ENCODE results near the gene UBE2F.

UBE2F gene

DNA sequence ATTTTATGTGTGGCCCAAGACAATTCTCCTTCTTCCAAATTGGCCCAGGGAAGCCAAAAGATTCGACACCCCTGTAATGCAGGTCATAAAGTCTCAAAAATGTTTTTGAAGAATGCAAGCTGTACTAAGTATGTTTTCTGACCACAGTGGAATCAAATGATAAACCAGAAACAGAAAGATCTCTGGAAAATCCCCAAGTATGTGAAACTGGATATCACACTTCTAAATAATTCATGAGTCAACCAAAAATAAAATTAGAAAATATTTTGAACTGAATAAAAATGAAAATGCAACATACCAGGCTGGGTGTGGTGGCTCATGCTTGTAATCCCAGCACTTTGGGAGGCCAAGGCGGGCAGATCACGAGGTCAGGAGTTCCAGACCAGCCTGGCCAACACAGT lies 34.1 kb upstream of the UBE2F start:
- no peak overlapping the region for H2AFZ ChIP-seq (ENCODE audit: low read depth, low read length)
- H3K27me3 ChIP-seq (ENCODE audit: low read depth, low read length), result no peaks in the 10 kb centered on the region
- H3K9me3 ChIP-seq (ENCODE audit: insufficient read depth, low read length), result peaks cover 4% of the 10 kb centered on the region; the same call in 1 of the 2 replicates
- TF ChIP-seq, protein P1, sequence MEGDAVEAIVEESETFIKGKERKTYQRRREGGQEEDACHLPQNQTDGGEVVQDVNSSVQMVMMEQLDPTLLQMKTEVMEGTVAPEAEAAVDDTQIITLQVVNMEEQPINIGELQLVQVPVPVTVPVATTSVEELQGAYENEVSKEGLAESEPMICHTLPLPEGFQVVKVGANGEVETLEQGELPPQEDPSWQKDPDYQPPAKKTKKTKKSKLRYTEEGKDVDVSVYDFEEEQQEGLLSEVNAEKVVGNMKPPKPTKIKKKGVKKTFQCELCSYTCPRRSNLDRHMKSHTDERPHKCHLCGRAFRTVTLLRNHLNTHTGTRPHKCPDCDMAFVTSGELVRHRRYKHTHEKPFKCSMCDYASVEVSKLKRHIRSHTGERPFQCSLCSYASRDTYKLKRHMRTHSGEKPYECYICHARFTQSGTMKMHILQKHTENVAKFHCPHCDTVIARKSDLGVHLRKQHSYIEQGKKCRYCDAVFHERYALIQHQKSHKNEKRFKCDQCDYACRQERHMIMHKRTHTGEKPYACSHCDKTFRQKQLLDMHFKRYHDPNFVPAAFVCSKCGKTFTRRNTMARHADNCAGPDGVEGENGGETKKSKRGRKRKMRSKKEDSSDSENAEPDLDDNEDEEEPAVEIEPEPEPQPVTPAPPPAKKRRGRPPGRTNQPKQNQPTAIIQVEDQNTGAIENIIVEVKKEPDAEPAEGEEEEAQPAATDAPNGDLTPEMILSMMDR (IDR thresholded peaks at IDR 0.05; ENCODE audit: low read depth, low read length), result no peak
- TF ChIP-seq EZH2phosphoT487 (IDR thresholded peaks at IDR 0.05; ENCODE audit: low read depth), result no peak
- H4K20me1 ChIP-seq (ENCODE audit: insufficient read depth, low read length), result no peaks in the 10 kb centered on the region
- no peak overlapping the region for H3K27ac ChIP-seq (ENCODE audit: low read length)
- peaks cover 21% of the 10 kb centered on the region for H3K4me1 ChIP-seq (ENCODE audit: low read length)
- no peaks in the 10 kb centered on the region for H3K36me3 ChIP-seq (replicated peaks; ENCODE audit: low read depth, low read length)
- no peak overlapping the region for H3K4me3 ChIP-seq (ENCODE audit: low read length)
- no peak overlapping the region for H3K9ac ChIP-seq (ENCODE audit: low read length)
- no peaks in the 10 kb centered on the region for H3K79me2 ChIP-seq (ENCODE audit: low read length)
- 0 out of 2 replicates have a peak overlapping the region, but pooled peaks have one; percentile 2 for H3K4me2 ChIP-seq (ENCODE audit: low read length)

DNA sequence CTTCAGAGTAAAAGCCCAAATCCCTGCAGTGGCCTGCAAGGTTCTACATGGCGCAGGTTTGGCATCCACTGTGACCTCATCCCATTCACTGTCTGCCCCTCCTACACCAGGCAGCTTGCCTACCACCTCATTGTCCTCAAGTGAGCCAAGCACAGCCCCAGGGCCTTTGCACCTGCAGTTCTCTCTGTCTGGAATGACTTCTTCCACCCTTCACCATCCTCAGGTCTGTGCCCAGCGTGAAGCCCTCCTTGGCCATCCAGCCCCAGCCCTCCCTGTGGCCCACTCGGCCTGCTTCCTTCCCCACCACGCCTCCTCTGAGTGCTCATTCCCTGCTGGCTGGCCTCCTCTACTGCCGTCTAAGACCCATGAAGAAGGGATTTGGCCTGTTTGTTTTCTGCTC lies 32.6 kb upstream of the UBE2F start:
- Histone ChIP-seq H3K4me1 (ENCODE audit: low read length) (peaks cover 21% of the 10 kb centered on the region), H4K20me1 (ENCODE audit: insufficient read depth, low read length) (no peaks in the 10 kb centered on the region), H2AFZ (ENCODE audit: low read depth, low read length) (no peak overlapping the region), H3K4me2 (ENCODE audit: low read length) (no peak overlapping the region), H3K79me2 (ENCODE audit: low read length) (no peaks in the 10 kb centered on the region), H3K9ac (ENCODE audit: low read length) (no peak overlapping the region), H3K4me3 (ENCODE audit: low read length) (no peak overlapping the region), H3K9me3 (ENCODE audit: insufficient read depth, low read length) (peaks cover 4% of the 10 kb centered on the region; the same call in 1 of the 2 replicates), H3K36me3 (replicated peaks; ENCODE audit: low read depth, low read length) (no peaks in the 10 kb centered on the region), H3K27me3 (ENCODE audit: low read depth, low read length) (no peaks in the 10 kb centered on the region), H3K27ac (ENCODE audit: low read length) (no peak overlapping the region)
- TF ChIP-seq, protein P1 (IDR thresholded peaks at IDR 0.05; ENCODE audit: low read depth, low read length), result no peak
- TF ChIP-seq EZH2phosphoT487 (IDR thresholded peaks at IDR 0.05; ENCODE audit: low read depth), result no peak

DNA sequence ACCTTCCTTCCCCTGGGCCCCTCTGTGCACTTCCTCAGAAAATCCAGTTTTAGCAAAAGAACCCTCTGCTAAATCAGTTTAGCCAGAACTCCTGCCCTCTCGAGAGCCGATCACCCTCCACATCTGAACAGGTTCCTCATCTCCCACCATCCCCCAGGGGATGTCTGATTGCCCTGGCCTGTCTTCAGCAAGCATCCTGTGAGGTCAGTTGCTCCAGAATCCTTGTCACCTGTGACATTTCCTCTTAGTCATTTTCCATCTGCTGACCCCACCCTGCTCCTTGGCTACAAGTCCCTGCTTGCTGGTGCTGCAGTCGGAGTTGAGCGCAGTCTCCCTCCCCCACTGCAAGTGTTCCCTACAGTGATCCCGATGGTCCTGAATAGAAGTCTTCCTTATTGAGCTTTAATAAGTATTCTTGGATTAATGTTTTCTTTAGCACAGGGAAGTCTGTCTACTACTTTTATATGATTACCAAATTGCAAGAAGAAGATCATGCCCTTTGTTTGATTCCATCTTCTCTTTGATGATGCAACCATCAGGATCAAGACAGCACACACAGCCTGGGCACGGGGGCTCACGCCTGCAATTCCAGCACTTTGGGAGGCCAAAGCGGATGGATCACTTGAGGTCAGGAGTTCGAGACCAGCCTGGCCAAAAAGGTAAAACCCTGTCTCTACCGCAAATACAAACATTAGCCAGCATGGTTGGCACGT lies 30.9 kb upstream of the UBE2F start:
- Histone ChIP-seq H3K9ac (ENCODE audit: low read length) (no peak overlapping the region), H3K36me3 (replicated peaks; ENCODE audit: low read depth, low read length) (no peaks in the 10 kb centered on the region), H3K4me1 (ENCODE audit: low read length) (peaks cover 18% of the 10 kb centered on the region), H3K27me3 (ENCODE audit: low read depth, low read length) (no peaks in the 10 kb centered on the region), H3K9me3 (ENCODE audit: insufficient read depth, low read length) (no peaks in the 10 kb centered on the region), H3K4me3 (ENCODE audit: low read length) (no peak overlapping the region), H4K20me1 (ENCODE audit: insufficient read depth, low read length) (no peaks in the 10 kb centered on the region), H3K79me2 (ENCODE audit: low read length) (no peaks in the 10 kb centered on the region), H3K4me2 (ENCODE audit: low read length) (no peak overlapping the region), H3K27ac (ENCODE audit: low read length) (no peak overlapping the region), H2AFZ (ENCODE audit: low read depth, low read length) (no peak overlapping the region)
- TF ChIP-seq, protein P1 (IDR thresholded peaks at IDR 0.05; ENCODE audit: low read depth, low read length), result no peak
- no peak for TF ChIP-seq EZH2phosphoT487 (IDR thresholded peaks at IDR 0.05; ENCODE audit: low read depth)

DNA sequence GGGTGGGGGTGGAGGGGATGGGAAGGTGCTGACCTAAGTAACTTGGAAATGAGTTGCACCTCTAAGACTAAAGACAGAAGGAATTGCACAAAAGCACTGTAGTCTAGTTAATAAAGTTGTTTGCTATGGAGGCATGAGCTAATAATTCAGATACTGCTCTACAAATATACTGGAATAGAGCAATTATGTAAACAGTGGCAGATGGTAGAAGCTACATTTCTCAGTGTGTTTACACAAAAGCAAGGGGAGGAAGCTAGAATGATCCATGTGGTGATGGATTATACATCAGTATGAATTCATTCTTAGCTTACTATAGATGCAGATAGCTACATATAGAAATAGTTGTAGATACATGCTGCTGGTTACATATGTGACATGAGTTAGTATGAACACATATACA lies 27.6 kb upstream of the UBE2F start:
- H3K27me3 ChIP-seq (ENCODE audit: low read depth, low read length), result no peaks in the 10 kb centered on the region
- H3K4me2 ChIP-seq (ENCODE audit: low read length), result no peak overlapping the region
- no peaks in the 10 kb centered on the region for H3K36me3 ChIP-seq (replicated peaks; ENCODE audit: low read depth, low read length)
- H3K4me3 ChIP-seq (ENCODE audit: low read length), result no peak overlapping the region
- H3K79me2 ChIP-seq (ENCODE audit: low read length), result no peaks in the 10 kb centered on the region
- H2AFZ ChIP-seq (ENCODE audit: low read depth, low read length), result no peak overlapping the region
- H3K9ac ChIP-seq (ENCODE audit: low read length), result no peak overlapping the region
- no peaks in the 10 kb centered on the region for H4K20me1 ChIP-seq (ENCODE audit: insufficient read depth, low read length)
- H3K4me1 ChIP-seq (ENCODE audit: low read length), result no peaks in the 10 kb centered on the region
- TF ChIP-seq EZH2phosphoT487 (IDR thresholded peaks at IDR 0.05; ENCODE audit: low read depth), result no peak
- TF ChIP-seq, protein P1 (IDR thresholded peaks at IDR 0.05; ENCODE audit: low read depth, low read length), result no peak
- H3K27ac ChIP-seq (ENCODE audit: low read length), result no peak overlapping the region
- H3K9me3 ChIP-seq (ENCODE audit: insufficient read depth, low read length), result no peaks in the 10 kb centered on the region
